Upper lobe of left lung (tissue), 4 donors: ENCODE data around the gene TRPC4.

Source experiments
- EP300 ChIP-seq, 4 donors: sonication (generic); formaldehyde crosslinking; IDR thresholded peaks; one replicate each; pipeline ENCODE4 v1.5.1; 2017; ENCODE audit warnings: antibody characterized with exemption in 4 of 4, control low read depth in 2 of 4
- POLR2A ChIP-seq, 4 donors: fragments of 450-650 bp; IDR thresholded peaks; one replicate each; pipeline ENCODE4 v1.5.1; 2016 to 2017; ENCODE audit warnings: antibody characterized with exemption in 4 of 4, mild to moderate bottlenecking in 2 of 4
- POLR2AphosphoS5 ChIP-seq, 2 donors: sonication (generic); formaldehyde crosslinking; IDR thresholded peaks; one replicate each; pipeline ENCODE4 v1.5.1; 2017; ENCODE audit warnings: antibody characterized with exemption in 2 of 2
- TF ChIP-seq, protein P1 (sequence below), 6 experiments: fragments of 450-650 bp in 4 of 6; fragments of 200-600 bp in 2 of 6; sonication (generic) in 2 of 6; IDR thresholded peaks; one replicate each; pipeline ENCODE4 v1.5.1; 2016 to 2019; ENCODE audit warnings: antibody characterized with exemption in 6 of 6

DNA sequence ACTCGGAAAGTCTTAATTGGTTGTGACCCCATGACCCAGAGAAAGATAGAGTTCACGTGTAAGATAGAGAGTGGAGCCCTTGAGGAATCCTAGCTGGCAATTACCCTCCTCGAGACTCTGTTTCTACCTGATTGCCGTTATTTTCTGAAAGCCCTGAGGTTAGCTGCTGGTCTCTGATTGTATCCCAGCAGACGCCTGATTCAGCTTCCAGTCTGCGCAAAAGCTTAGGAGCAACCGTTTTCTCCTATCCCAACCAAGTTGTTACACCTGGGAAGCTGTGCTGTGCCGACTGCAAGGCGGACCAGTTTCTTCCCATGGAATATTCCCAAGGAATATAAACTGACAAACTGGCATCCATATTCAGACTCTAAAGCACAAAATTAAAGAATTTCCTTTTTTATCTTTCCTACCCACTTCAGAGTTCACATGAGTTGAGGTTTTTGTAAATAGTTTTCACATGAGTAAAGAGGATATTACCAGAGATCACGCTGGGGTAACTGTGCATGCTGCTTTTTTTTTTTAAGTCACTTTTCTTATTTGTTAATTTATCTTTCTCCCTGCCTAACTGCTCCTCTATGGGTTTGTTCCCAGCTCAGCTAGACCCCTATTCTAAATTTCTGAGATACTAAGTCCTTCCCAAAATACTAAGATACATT lies 1.5 kb upstream of the TRPC4 start:
- TF ChIP-seq POLR2A (IDR thresholded peaks at IDR 0.05) (no peak), POLR2AphosphoS5 (IDR thresholded peaks at IDR 0.05) (no peak), EP300 (IDR thresholded peaks at IDR 0.05) (no peak)
- TF ChIP-seq, protein P1, sequence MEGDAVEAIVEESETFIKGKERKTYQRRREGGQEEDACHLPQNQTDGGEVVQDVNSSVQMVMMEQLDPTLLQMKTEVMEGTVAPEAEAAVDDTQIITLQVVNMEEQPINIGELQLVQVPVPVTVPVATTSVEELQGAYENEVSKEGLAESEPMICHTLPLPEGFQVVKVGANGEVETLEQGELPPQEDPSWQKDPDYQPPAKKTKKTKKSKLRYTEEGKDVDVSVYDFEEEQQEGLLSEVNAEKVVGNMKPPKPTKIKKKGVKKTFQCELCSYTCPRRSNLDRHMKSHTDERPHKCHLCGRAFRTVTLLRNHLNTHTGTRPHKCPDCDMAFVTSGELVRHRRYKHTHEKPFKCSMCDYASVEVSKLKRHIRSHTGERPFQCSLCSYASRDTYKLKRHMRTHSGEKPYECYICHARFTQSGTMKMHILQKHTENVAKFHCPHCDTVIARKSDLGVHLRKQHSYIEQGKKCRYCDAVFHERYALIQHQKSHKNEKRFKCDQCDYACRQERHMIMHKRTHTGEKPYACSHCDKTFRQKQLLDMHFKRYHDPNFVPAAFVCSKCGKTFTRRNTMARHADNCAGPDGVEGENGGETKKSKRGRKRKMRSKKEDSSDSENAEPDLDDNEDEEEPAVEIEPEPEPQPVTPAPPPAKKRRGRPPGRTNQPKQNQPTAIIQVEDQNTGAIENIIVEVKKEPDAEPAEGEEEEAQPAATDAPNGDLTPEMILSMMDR (IDR thresholded peaks at IDR 0.05), result no peak
